ENCODE data around the gene CAPN15.

- TF ChIP-seq CTCF (conservative IDR thresholded peaks at IDR 0.05; ENCODE audit: low read depth, low read length): no peak
- TF ChIP-seq EZH2 (IDR thresholded peaks at IDR 0.05; ENCODE audit: low read length, unreplicated experiment): no peak
Observed at GRCh38 chr16:508884-509736, 18.4 kb upstream of the CAPN15 start.

Data from PC-3 (cell line).